CD14-positive monocyte (primary cell): ENCODE data around the gene CELF2. TPM values are rescaled to one million over a fixed set of nuclear protein-coding genes. Genes with fewer than 3 reads are reported as not detected.

Experiments
- DNase-seq, 3 donors: peaks; one replicate each; pipeline ENCODE4 v3.0.0-alpha.2; 2011 to 2022
- H2AFZ ChIP-seq: 2 replicates; pipeline ENCODE4 v1.6.0; 2012; ENCODE audit warnings: mild to moderate bottlenecking, low read depth, low read length, inconsistent platforms; ENCODE audit not compliant: insufficient read depth, poor library complexity, severe bottlenecking
- H3K27ac ChIP-seq, 2 donors: 1 replicate in 1 of 2; 2 replicates in 1 of 2; pipeline ENCODE4 v1.5.1; 2012 to 2013; ENCODE audit warnings: low read length in 2 of 2, control low read depth in 1 of 2, inconsistent platforms in 1 of 2, low read depth in 1 of 2, mild to moderate bottlenecking in 1 of 2
- H3K27me3 ChIP-seq, 2 donors: one replicate each; pipeline versions ENCODE4 v1.6.0 to v1.6.1; 2011 to 2013; ENCODE audit warnings: low read length in 2 of 2; ENCODE audit not compliant: control insufficient read depth in 2 of 2, insufficient read depth in 2 of 2
- H3K36me3 ChIP-seq, 2 donors: replicated peaks in 1 of 2; 1 replicate in 1 of 2; 2 replicates in 1 of 2; pipeline versions ENCODE4 v1.5.1 to v1.6.1; 2012 to 2013; ENCODE audit warnings: low read length in 2 of 2, control low read depth in 1 of 2, inconsistent platforms in 1 of 2, mild to moderate bottlenecking in 1 of 2; ENCODE audit not compliant: insufficient read depth in 2 of 2, control insufficient read depth in 1 of 2
- H3K4me1 ChIP-seq, 2 donors: 1 replicate in 1 of 2; 2 replicates in 1 of 2; pipeline versions ENCODE4 v1.5.1 to v1.6.1; 2012 to 2013; ENCODE audit warnings: low read length in 2 of 2, control low read depth in 1 of 2, inconsistent platforms in 1 of 2, mild to moderate bottlenecking in 1 of 2, moderate library complexity in 1 of 2; ENCODE audit not compliant: insufficient read depth in 2 of 2, control insufficient read depth in 1 of 2
- H3K4me2 ChIP-seq: replicated peaks from 2 replicates; pipeline ENCODE3; 2012; ENCODE audit warnings: low read length, moderate library complexity, mild to moderate bottlenecking; ENCODE audit not compliant: poor library complexity, severe bottlenecking; ENCODE audit errors: extremely low read depth
- H3K4me3 ChIP-seq, 3 experiments: fragments of 200-600 bp in 1 of 3; sonication (generic) in 1 of 3; replicated peaks in 1 of 3; 1 replicate in 2 of 3; 2 replicates in 1 of 3; pipeline ENCODE4 v1.5.1; 2011 to 2013; ENCODE audit warnings: low read length in 3 of 3, mild to moderate bottlenecking in 3 of 3, control low read depth in 2 of 3, low read depth in 2 of 3, inconsistent platforms in 1 of 3, moderate library complexity in 1 of 3
- H3K79me2 ChIP-seq: 2 replicates; pipeline ENCODE4 v1.6.0; 2012; ENCODE audit warnings: mild to moderate bottlenecking, control low read depth, inconsistent platforms, low read length, moderate library complexity; ENCODE audit not compliant: insufficient read depth
- H3K9ac ChIP-seq: 2 replicates; pipeline ENCODE4 v1.6.0; 2017; ENCODE audit warnings: low read length, mild to moderate bottlenecking; ENCODE audit not compliant: insufficient read depth, poor library complexity, severe bottlenecking
- H3K9me3 ChIP-seq, 2 donors: replicated peaks in 1 of 2; 1 replicate in 1 of 2; 2 replicates in 1 of 2; pipeline versions ENCODE4 v1.5.1 to v1.6.1; 2012 to 2013; ENCODE audit warnings: low read length in 2 of 2, control low read depth in 1 of 2; ENCODE audit not compliant: control insufficient read depth in 1 of 2, insufficient read depth in 1 of 2
- H4K20me1 ChIP-seq: 2 replicates; pipeline ENCODE4 v1.6.0; 2012; ENCODE audit warnings: mild to moderate bottlenecking, low read length, control low read depth, moderate library complexity; ENCODE audit not compliant: insufficient read depth
- H3K27ac Mint-ChIP-seq, 7 donors: one replicate each; pipeline ENCODE4 v1.8.0; 2020; ENCODE audit warnings: mild to moderate bottlenecking in 7 of 7, mixed read lengths in 7 of 7, moderate library complexity in 6 of 7, inconsistent platforms in 2 of 7
- H3K27me3 Mint-ChIP-seq, 3 donors: one replicate each; pipeline ENCODE4 v1.8.0; 2021 to 2022; ENCODE audit warnings: low read depth in 3 of 3, mild to moderate bottlenecking in 3 of 3, mixed read lengths in 3 of 3, moderate library complexity in 3 of 3, inconsistent platforms in 1 of 3
- H3K36me3 Mint-ChIP-seq, 2 donors: one replicate each; pipeline ENCODE4 v1.8.0; 2020; ENCODE audit warnings: mixed read lengths in 2 of 2, inconsistent platforms in 1 of 2, mild to moderate bottlenecking in 1 of 2
- H3K4me1 Mint-ChIP-seq: one replicate; pipeline ENCODE4 v1.8.0; 2020; ENCODE audit warnings: mild to moderate bottlenecking, mixed read lengths
- H3K4me3 Mint-ChIP-seq, 2 donors: one replicate each; pipeline ENCODE4 v1.8.0; 2020; ENCODE audit warnings: mild to moderate bottlenecking in 2 of 2, mixed read lengths in 2 of 2, moderate library complexity in 1 of 2
- H3K9me3 Mint-ChIP-seq, 7 donors: one replicate each; pipeline ENCODE4 v1.8.0; 2020 to 2022; ENCODE audit warnings: mixed read lengths in 7 of 7, mild to moderate bottlenecking in 6 of 7, moderate library complexity in 6 of 7, inconsistent platforms in 2 of 7
- CTCF ChIP-seq: fragments of 200-600 bp; IDR thresholded peaks from one replicate; pipeline ENCODE4 v1.8.0; 2022; ENCODE audit warnings: antibody characterized with exemption, mild to moderate bottlenecking
- WGBS: methylation state at CpG from one replicate; pipeline ENCODE4 v1.1.5; 2013; ENCODE audit warnings: missing lambda C conversion rate; ENCODE audit not compliant: insufficient coverage; 5-methylcytosine and 5-hydroxymethylcytosine counted together
- intact Hi-C, 2 donors: fragments of 100-400 bp; cut with micrococcal nuclease; formaldehyde crosslinking; loops; one replicate each; pipeline versions ENCODE4 v1.15.0 to v1.15.1; 2023
- polyA plus RNA-seq, 3 donors: library from polyadenylated mRNA; depleted of rRNA in 1 of 3; unstranded in 2 of 3; stranded (reverse) in 1 of 3; fragments of 300-500 nt in 2 of 3; fragments of >200 nt in 1 of 3; fragmentation: Illumina TruSeq in 2 of 3; gene quantifications; 1 replicate in 2 of 3; 2 replicates in 1 of 3; pipeline ENCODE4 v1.2.3, GENCODE V29; 2012 to 2021

Gene CELF2
- polyA plus RNA-seq, 3 donors: 53.5 to 93.3 (median 80.5) TPM

- intact Hi-C loops: no loop called here
- Histone ChIP-seq H3K27me3 (no peaks in the 10 kb centered on the region), H3K4me3 (no peak overlapping the region), H3K79me2 (peaks cover 100% of the 10 kb centered on the region), H2AFZ (no peak overlapping the region), H4K20me1 (peaks cover 100% of the 10 kb centered on the region), H3K27ac (peak overlapping the region in 1 of 2 donors; percentile 63), H3K4me2 (peak overlapping the region; percentile 12), H3K9me3 (no peaks in the 10 kb centered on the region), H3K4me1 (peaks cover 49 to 54% of the 10 kb centered on the region in 2 donors), H3K36me3 (peaks cover 37 to 66% of the 10 kb centered on the region in 2 donors), H3K9ac (no peak overlapping the region)
- peaks cover 2% of the 10 kb centered on the region for H3K4me1 Mint-ChIP-seq
- 93% methylated on average over 5 of the region's 8 CpGs for WGBS
- TF ChIP-seq CTCF: no peak
- no peaks in the 10 kb centered on the region for H3K9me3 Mint-ChIP-seq
- H3K36me3 Mint-ChIP-seq: peaks cover 28 to 31% of the 10 kb centered on the region in 2 donors
- H3K27ac Mint-ChIP-seq: no peak overlapping the region
- H3K4me3 Mint-ChIP-seq: no peak overlapping the region
- peaks cover 0 to 4% (median 1%) of the 10 kb centered on the region in 3 donors for H3K27me3 Mint-ChIP-seq
- DNase-seq: peak in 1 of 3 donors; percentile 10
These were observed 227.8 kb downstream of the CELF2 start for GRCh38 chr10:11245510-11245909.

DNA sequence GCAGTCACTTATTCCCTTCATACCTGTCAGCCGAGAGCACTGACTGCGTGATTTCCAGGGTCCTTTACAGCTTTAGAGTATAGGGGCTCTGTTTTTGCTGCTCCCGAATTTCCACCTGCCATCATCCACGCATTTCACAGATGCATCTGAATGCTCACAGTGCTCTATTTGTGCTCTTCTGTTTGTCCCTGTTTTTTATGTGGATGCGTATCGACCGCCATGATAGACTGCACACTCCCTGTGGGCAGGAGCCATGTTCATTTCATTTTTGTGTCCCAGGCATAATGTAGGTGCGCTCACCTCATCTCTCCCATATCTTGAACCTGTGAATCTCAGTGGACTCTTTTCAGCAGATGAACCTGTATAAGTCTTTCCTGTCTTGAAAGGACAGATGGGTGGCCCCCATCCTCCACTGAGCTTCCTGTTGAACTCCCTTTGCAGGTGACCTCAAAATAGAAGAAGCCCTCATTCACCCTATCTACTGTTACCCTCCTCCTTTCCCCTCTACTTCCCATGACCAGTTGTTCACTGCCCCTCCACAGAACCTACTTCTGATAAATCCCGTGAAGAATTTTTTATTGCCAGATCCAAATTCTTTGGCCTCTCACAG lies 228.4 kb downstream of the CELF2 start:
- no peaks in the 10 kb centered on the region for H3K9me3 ChIP-seq
- no peak for TF ChIP-seq CTCF
- H3K4me1 Mint-ChIP-seq: peaks cover 2% of the 10 kb centered on the region
- peak overlapping the region in 1 of 2 donors; percentile 63 for H3K27ac ChIP-seq
- DNase-seq: no peak
- H3K36me3 Mint-ChIP-seq: peaks cover 33 to 35% of the 10 kb centered on the region in 2 donors
- H3K27me3 ChIP-seq: no peaks in the 10 kb centered on the region
- peaks cover 45 to 49% of the 10 kb centered on the region in 2 donors for H3K4me1 ChIP-seq
- H3K4me3 Mint-ChIP-seq: no peak overlapping the region
- H3K36me3 ChIP-seq: peaks cover 43 to 66% of the 10 kb centered on the region in 2 donors
- peaks cover 0 to 4% (median 1%) of the 10 kb centered on the region in 3 donors for H3K27me3 Mint-ChIP-seq
- no peak overlapping the region for H2AFZ ChIP-seq
- no peak overlapping the region for H3K4me2 ChIP-seq
- no peak overlapping the region for H3K27ac Mint-ChIP-seq
- H3K79me2 ChIP-seq: peaks cover 100% of the 10 kb centered on the region
- H3K4me3 ChIP-seq: no peak overlapping the region
- WGBS: 95% methylated on average over 9 of the region's 9 CpGs
- H3K9ac ChIP-seq: no peak overlapping the region
- H3K9me3 Mint-ChIP-seq: no peaks in the 10 kb centered on the region
- intact Hi-C loops: no loop called here
- peaks cover 100% of the 10 kb centered on the region for H4K20me1 ChIP-seq
